ENCODE results near the gene MMP20. TPM values are rescaled to one million over a fixed set of nuclear protein-coding genes. Genes with fewer than 3 reads are reported as not detected.

The MMP20 gene
- total RNA-seq (not detected), polyA plus RNA-seq (not detected)

GRCh38 chr11:102625177-102625576 is at the start of gene MMP20:
Gene MMP20, minus strand, starts transcription at chr11:102625332. Its CDS starts 13 bp downstream, at chr11:102625319.
- no peaks in the 10 kb centered on the region for H3K4me1 ChIP-seq
- no peak for TF ChIP-seq CTCF (IDR thresholded peaks at IDR 0.05)
- intact Hi-C loops (cut with DNase I), result no loop called here
- ATAC-seq, result no peak
- no peak within 1 kb of the TSS for H3K27ac ChIP-seq
- H3K9me3 ChIP-seq, result no peaks in the 10 kb centered on the region
- no peaks in the 10 kb centered on the region for H3K27me3 ChIP-seq
- DNase-seq, result no peak
- H3K4me3 ChIP-seq, result no peak within 1 kb of the TSS
- no peak for FAIRE-seq
- no peaks in the 10 kb centered on the region for H3K36me3 ChIP-seq
- 55 to 68% methylated on average over 5 of the region's 5 CpGs for WGBS, 2 donors

GRCh38 chr11:102669664-102670063 is 44.5 kb upstream of the MMP20 start:
- H3K27me3 ChIP-seq, result no peaks in the 10 kb centered on the region
- intact Hi-C loops (cut with DNase I), result no loop called here
- no peak for DNase-seq
- no peaks in the 10 kb centered on the region for H3K36me3 ChIP-seq
- no peak for FAIRE-seq
- no peak for TF ChIP-seq CTCF (IDR thresholded peaks at IDR 0.05)
- ATAC-seq, result no peak
- no peaks in the 10 kb centered on the region for H3K9me3 ChIP-seq
- WGBS, 2 donors, result 55 to 63% methylated on average over 3 of the region's 3 CpGs
- no peak overlapping the region for H3K4me3 ChIP-seq
- H3K27ac ChIP-seq, result no peak overlapping the region
- no peaks in the 10 kb centered on the region for H3K4me1 ChIP-seq

- peak in 1 of 6 donors; percentile 25 for DNase-seq
- ATAC-seq, result peak in 3 of 4 donors; percentile 79 to 88 (median 84)
Observed at GRCh38 chr11:102666331-102666957, 41.3 kb upstream of the MMP20 start.

GRCh38 chr11:102664001-102664752 is 39.0 kb upstream of the MMP20 start:
- no peak for FAIRE-seq
- H3K4me3 ChIP-seq, result no peak overlapping the region
- intact Hi-C loops (cut with DNase I), result loop anchor here in 1 of 3 donors (5.0 kb wide), 1 partner anchor 372 kb away; no protein-coding TSS in a partner anchor
- ATAC-seq, result no peak
- no peak overlapping the region for H3K27ac ChIP-seq
- no peaks in the 10 kb centered on the region for H3K36me3 ChIP-seq
- no peaks in the 10 kb centered on the region for H3K27me3 ChIP-seq
- no peak for TF ChIP-seq CTCF (IDR thresholded peaks at IDR 0.05)
- 70 to 80% methylated on average over 13 of the region's 13 CpGs for WGBS, 2 donors
- H3K9me3 ChIP-seq, result no peaks in the 10 kb centered on the region
- no peaks in the 10 kb centered on the region for H3K4me1 ChIP-seq
- DNase-seq, result no peak

More at GRCh38 chr11:102666331-102666957, 41.3 kb upstream of the MMP20 start:
- Histone ChIP-seq H3K36me3 (no peaks in the 10 kb centered on the region), H3K27me3 (no peaks in the 10 kb centered on the region), H3K4me3 (no peak overlapping the region), H3K27ac (no peak overlapping the region), H3K4me1 (no peaks in the 10 kb centered on the region), H3K9me3 (no peaks in the 10 kb centered on the region)
- 3 to 5% methylated on average over 4 of the region's 4 CpGs for WGBS, 2 donors
- intact Hi-C loops (cut with DNase I), result no loop called here
- FAIRE-seq, result peak; percentile 78
- peak; percentile 53 to 80 (median 68) for TF ChIP-seq CTCF (IDR thresholded peaks at IDR 0.05)

GRCh38 chr11:102662607-102663006 is 37.5 kb upstream of the MMP20 start:
- H3K27ac ChIP-seq, result no peak overlapping the region
- intact Hi-C loops (cut with DNase I), result loop anchor here in 1 of 3 donors (5.0 kb wide), 1 partner anchor 370 kb away; no protein-coding TSS in a partner anchor
- TF ChIP-seq CTCF (IDR thresholded peaks at IDR 0.05), result no peak
- no peak overlapping the region for H3K4me3 ChIP-seq
- FAIRE-seq (no peak), ATAC-seq (no peak), DNase-seq (no peak)
- H3K36me3 ChIP-seq, result no peaks in the 10 kb centered on the region
- no peaks in the 10 kb centered on the region for H3K9me3 ChIP-seq
- H3K4me1 ChIP-seq, result no peaks in the 10 kb centered on the region
- H3K27me3 ChIP-seq, result no peaks in the 10 kb centered on the region

All from pancreas (tissue), 10 donors.